Measurements from ENCODE around the gene C2CD4B.

C2CD4B gene

GRCh38 chr15:62115847-62116246 lies 49.2 kb downstream of the C2CD4B start:
- DNase-seq = no peak

Data from stimulated activated CD8-positive, alpha-beta memory T cell treated with anti-CD3 and anti-CD28 coated beads, Interleukin-4, amount 100 ng/mL, for 48 hours (primary cell).